HepG2 (cell line): Measurements from ENCODE around the gene AP3B1. TPM values are rescaled to one million over a fixed set of nuclear protein-coding genes. Genes with fewer than 3 reads are reported as not detected.

Experiments used
- FOXM1 ChIP-seq: sonication (generic); formaldehyde crosslinking; IDR thresholded peaks from 2 replicates; pipeline ENCODE4 v1.5.0; 2020; ENCODE audit warnings: missing genetic modification reagents
- HDAC2 ChIP-seq: sonication (generic); formaldehyde crosslinking; IDR thresholded peaks from 2 replicates; pipeline ENCODE4 v1.4.0; 2020; ENCODE audit warnings: missing genetic modification reagents
- HINFP ChIP-seq: sonication (generic); formaldehyde crosslinking; IDR thresholded peaks from 2 replicates; pipeline ENCODE4 v1.4.0; 2020; ENCODE audit warnings: low read depth, mild to moderate bottlenecking, missing genetic modification reagents
- HNRNPK ChIP-seq: fragments of 200-400 bp; formaldehyde crosslinking; IDR thresholded peaks from 2 replicates; pipeline ENCODE4 v1.6.1; 2018; ENCODE audit warnings: low read length, low read depth, moderate library complexity, mild to moderate bottlenecking; ENCODE audit not compliant: poor library complexity, severe bottlenecking
- HOXA7 ChIP-seq: sonication (generic); formaldehyde crosslinking; IDR thresholded peaks from 2 replicates; pipeline ENCODE4 v1.8.1; 2022; ENCODE audit warnings: mild to moderate bottlenecking, missing genetic modification reagents, moderate library complexity
- IRF1 ChIP-seq: sonication (generic); formaldehyde crosslinking; IDR thresholded peaks from 2 replicates; pipeline ENCODE4 v1.4.0; 2020; ENCODE audit warnings: low read depth, mild to moderate bottlenecking, missing genetic modification reagents
- MEIS2 ChIP-seq: sonication (generic); formaldehyde crosslinking; IDR thresholded peaks from 2 replicates; pipeline ENCODE4 v1.9.0; 2021; ENCODE audit warnings: mild to moderate bottlenecking, missing genetic modification reagents
- PRDM15 ChIP-seq: sonication (generic); formaldehyde crosslinking; IDR thresholded peaks from 2 replicates; pipeline ENCODE4 v1.4.0; 2020; ENCODE audit warnings: missing genetic modification reagents
- RFX3 ChIP-seq: IDR thresholded peaks from 2 replicates; pipeline ENCODE4 v1.6.1; 2016; ENCODE audit warnings: missing biosample characterization, missing genetic modification reagents
- TIGD3 ChIP-seq: sonication (generic); formaldehyde crosslinking; IDR thresholded peaks from 2 replicates; pipeline ENCODE4 v1.5.1; 2020; ENCODE audit warnings: mild to moderate bottlenecking, missing genetic modification reagents, borderline replicate concordance
- ZBED4 ChIP-seq: sonication (generic); formaldehyde crosslinking; IDR thresholded peaks from 2 replicates; pipeline ENCODE4 v1.4.0; 2020; ENCODE audit warnings: missing genetic modification reagents, borderline replicate concordance
- ZNF136 ChIP-seq: sonication (generic); formaldehyde crosslinking; IDR thresholded peaks from 2 replicates; pipeline ENCODE4 v1.8.1; 2022; ENCODE audit warnings: low read depth, mild to moderate bottlenecking, moderate library complexity, missing genetic modification reagents
- ZNF160 ChIP-seq: sonication (generic); formaldehyde crosslinking; IDR thresholded peaks from 2 replicates; pipeline ENCODE4 v1.8.0; 2022; ENCODE audit warnings: mild to moderate bottlenecking, inconsistent platforms, missing genetic modification reagents
- ZNF703 ChIP-seq: sonication (generic); formaldehyde crosslinking; IDR thresholded peaks from 2 replicates; pipeline ENCODE4 v1.5.1; 2020; ENCODE audit warnings: missing genetic modification reagents, mild to moderate bottlenecking, moderate library complexity, borderline replicate concordance
- ZNF724P ChIP-seq: sonication (generic); formaldehyde crosslinking; IDR thresholded peaks from 2 replicates; pipeline ENCODE4 v1.8.0; 2022; ENCODE audit warnings: missing genetic modification reagents, borderline replicate concordance
- ZNF841 ChIP-seq: sonication (generic); formaldehyde crosslinking; IDR thresholded peaks from 2 replicates; pipeline ENCODE4 v1.8.1; 2023; ENCODE audit warnings: missing genetic modification reagents, borderline replicate concordance
- polyA plus RNA-seq, 8 experiments: library from polyadenylated mRNA; depleted of rRNA in 3 of 8; stranded (reverse) in 7 of 8; unstranded in 1 of 8; fragments of >200 nt; fragmentation: Illumina TruSeq in 4 of 8; extraction: Trizol in 4 of 8; gene quantifications; 2 replicates each; pipeline versions ENCODE4 v1.2.1 to v1.2.3, GENCODE V29; 2011 to 2016; ENCODE audit warnings: low read depth in 4 of 8, missing spikeins in 1 of 8, mixed read lengths in 1 of 8; ENCODE audit not compliant: insufficient read depth in 1 of 8
- total RNA-seq, 5 experiments: library from RNA; depleted of rRNA; stranded (reverse); fragments of >200 nt; fragmentation: Illumina TruSeq; extraction: Trizol; gene quantifications; 2 replicates each; pipeline ENCODE4 v1.2.3, GENCODE V29; 2016; ENCODE audit warnings: low read depth in 1 of 5

AP3B1 gene
- total and polyA plus RNA-seq, 2 of the 13 experiments (the other 11 are each of a cell fraction or from before 2014, with no cell fraction given): 37.7 to 51.2 TPM

GRCh38 chr5:78295035-78295961, 800 bp upstream of the AP3B1 start (continued):
- TF ChIP-seq HINFP (CRISPR knock-in tag) (no peak), MEIS2 (CRISPR knock-in tag) (no peak), HOXA7 (CRISPR knock-in tag) (no peak), TIGD3 (CRISPR knock-in tag) (no peak), PRDM15 (peak; percentile 74; the same call in 1 of the 2 replicates), HNRNPK (no peak), FOXM1 (no peak), ZNF136 (CRISPR knock-in tag) (no peak), ZNF160 (CRISPR knock-in tag) (no peak), RFX3 (CRISPR knock-in tag) (no peak), HDAC2 (0 out of 2 replicates have a peak, but pooled peaks have one; percentile 29), IRF1 (no peak), ZNF724P (CRISPR knock-in tag) (no peak), ZBED4 (CRISPR knock-in tag) (no peak), ZNF841 (CRISPR knock-in tag) (no peak), ZNF703 (no peak)
